MM.1S (cell line): Measurements from ENCODE around the gene CCDC40.

Experiments
- DNase-seq: peaks from one replicate; pipeline ENCODE4 v3.0.0-alpha.2; 2015
- H2AFZ ChIP-seq: fragments of 300-600 bp; sonication (generic); 2 replicates; pipeline ENCODE4 v1.6.0; 2016; ENCODE audit warnings: antibody characterized with exemption, low read length
- H3F3A ChIP-seq: fragments of 300-600 bp; sonication (generic); 2 replicates; pipeline ENCODE4 v1.6.1; 2016; ENCODE audit warnings: mild to moderate bottlenecking, antibody characterized with exemption, low read length, moderate library complexity, mixed read lengths; ENCODE audit not compliant: insufficient read depth
- H3K27ac ChIP-seq: fragments of 300-600 bp; sonication (generic); 2 replicates; pipeline ENCODE4 v1.5.1; 2016; ENCODE audit warnings: mild to moderate bottlenecking, low read length
- H3K27me3 ChIP-seq: fragments of 300-600 bp; sonication (generic); replicated peaks from 2 replicates; pipeline ENCODE4 v1.6.0; 2016; ENCODE audit warnings: low read length; ENCODE audit not compliant: insufficient read depth
- H3K36me3 ChIP-seq: fragments of 300-600 bp; sonication (generic); replicated peaks from 2 replicates; pipeline ENCODE4 v1.6.1; 2016; ENCODE audit warnings: mild to moderate bottlenecking, low read length, mixed read lengths; ENCODE audit not compliant: insufficient read depth
- H3K4me1 ChIP-seq: fragments of 300-600 bp; sonication (generic); 2 replicates; pipeline ENCODE4 v1.6.1; 2016; ENCODE audit warnings: low read length, mixed read lengths
- H3K4me2 ChIP-seq: fragments of 300-600 bp; sonication (generic); 2 replicates; pipeline ENCODE4 v1.6.0; 2016; ENCODE audit warnings: low read depth, low read length
- H3K4me3 ChIP-seq: fragments of 300-600 bp; sonication (generic); 2 replicates; pipeline ENCODE4 v1.5.1; 2016; ENCODE audit warnings: low read length, mixed read lengths
- H3K79me2 ChIP-seq: fragments of 300-600 bp; sonication (generic); 2 replicates; pipeline ENCODE4 v1.6.1; 2016; ENCODE audit warnings: mixed run types, low read length, mixed read lengths
- H3K9ac ChIP-seq: fragments of 300-600 bp; sonication (generic); 2 replicates; pipeline ENCODE4 v1.6.1; 2016; ENCODE audit warnings: low read length, mixed read lengths
- H3K9me2 ChIP-seq: fragments of 300-600 bp; sonication (generic); replicated peaks from 2 replicates; pipeline ENCODE4 v1.6.1; 2016; ENCODE audit warnings: mild to moderate bottlenecking, low read length, mixed read lengths; ENCODE audit not compliant: insufficient read depth
- H3K9me3 ChIP-seq: fragments of 300-600 bp; sonication (generic); replicated peaks from 2 replicates; pipeline ENCODE4 v1.6.1; 2016; ENCODE audit warnings: mild to moderate bottlenecking, low read length, mixed read lengths; ENCODE audit not compliant: insufficient read depth
- H4K20me1 ChIP-seq: fragments of 300-600 bp; sonication (generic); 2 replicates; pipeline ENCODE4 v1.6.1; 2016; ENCODE audit warnings: mild to moderate bottlenecking, low read length, moderate library complexity, mixed read lengths; ENCODE audit not compliant: insufficient read depth
- CTCF ChIP-seq: fragments of 300-600 bp; sonication (generic); IDR thresholded peaks from 2 replicates; pipeline ENCODE4 v1.5.1; 2016; ENCODE audit warnings: antibody characterized with exemption, low read length, mixed read lengths
- EZH2 ChIP-seq: fragments of 300-600 bp; sonication (generic); optimal IDR thresholded peaks from 2 replicates; pipeline ENCODE3; 2017; ENCODE audit warnings: low read depth, mild to moderate bottlenecking, antibody characterized with exemption, low read length, mixed read lengths
- EZH2phosphoT487 ChIP-seq: fragments of 300-600 bp; sonication (generic); IDR thresholded peaks from 2 replicates; pipeline ENCODE4 v1.6.1; 2018; ENCODE audit warnings: antibody characterized with exemption, low read length

The CCDC40 gene

GRCh38 chr17:80125656-80126448 lies 89.4 kb downstream of the CCDC40 start:
- TF ChIP-seq EZH2phosphoT487 (no peak), CTCF (no peak), EZH2 (no peak)
- Histone ChIP-seq H3K79me2 (no peaks in the 10 kb centered on the region), H3K27me3 (peaks cover 50% of the 10 kb centered on the region), H3K9me3 (no peaks in the 10 kb centered on the region), H3K9me2 (no peaks in the 10 kb centered on the region), H4K20me1 (no peaks in the 10 kb centered on the region), H3K4me3 (no peak overlapping the region), H3K36me3 (no peaks in the 10 kb centered on the region), H3K4me1 (peaks cover 8% of the 10 kb centered on the region; the same call in 1 of the 2 replicates), H3F3A (no peaks in the 10 kb centered on the region; the same call in 1 of the 2 replicates), H3K4me2 (no peak overlapping the region), H3K9ac (no peak overlapping the region), H3K27ac (no peak overlapping the region), H2AFZ (no peak overlapping the region)
- no peak for DNase-seq

GRCh38 chr17:80126449-80126715 lies 89.9 kb downstream of the CCDC40 start:
- no peak for DNase-seq
- Histone ChIP-seq H3K9me3 (no peaks in the 10 kb centered on the region), H4K20me1 (no peaks in the 10 kb centered on the region), H3K4me3 (no peak overlapping the region), H3K36me3 (no peaks in the 10 kb centered on the region), H3K4me1 (peaks cover 8% of the 10 kb centered on the region; the same call in 1 of the 2 replicates), H3K9me2 (no peaks in the 10 kb centered on the region), H2AFZ (no peak overlapping the region), H3K27ac (no peak overlapping the region), H3F3A (no peaks in the 10 kb centered on the region; the same call in 1 of the 2 replicates), H3K4me2 (no peak overlapping the region), H3K9ac (no peak overlapping the region), H3K27me3 (peaks cover 50% of the 10 kb centered on the region), H3K79me2 (no peaks in the 10 kb centered on the region)
- no peak for TF ChIP-seq EZH2phosphoT487
- no peak for TF ChIP-seq CTCF
- TF ChIP-seq EZH2 = no peak

GRCh38 chr17:80129006-80129565 lies 92.6 kb downstream of the CCDC40 start:
- no peak for DNase-seq
- no peaks in the 10 kb centered on the region; the same call in 1 of the 2 replicates for H3K36me3 ChIP-seq
- no peak overlapping the region for H3K4me2 ChIP-seq
- no peak overlapping the region for H3K9ac ChIP-seq
- H3K9me3 ChIP-seq = no peaks in the 10 kb centered on the region
- H3F3A ChIP-seq = no peaks in the 10 kb centered on the region; the same call in 1 of the 2 replicates
- H3K9me2 ChIP-seq = no peaks in the 10 kb centered on the region
- H3K4me1 ChIP-seq = peaks cover 8% of the 10 kb centered on the region; the same call in 1 of the 2 replicates
- TF ChIP-seq EZH2phosphoT487 (no peak), EZH2 (no peak), CTCF (no peak)
- H4K20me1 ChIP-seq = no peaks in the 10 kb centered on the region
- no peaks in the 10 kb centered on the region for H3K79me2 ChIP-seq
- no peak overlapping the region for H3K27ac ChIP-seq
- no peak overlapping the region for H3K4me3 ChIP-seq
- peaks cover 34% of the 10 kb centered on the region for H3K27me3 ChIP-seq
- no peak overlapping the region for H2AFZ ChIP-seq
